ES-I3 (cell line): ENCODE measurements around the gene UBR4.

Experiments
- H3K36me3 ChIP-seq: 2 replicates; pipeline ENCODE4 v1.6.1; 2013; ENCODE audit warnings: mild to moderate bottlenecking, low read length, control low read depth, moderate library complexity; ENCODE audit not compliant: insufficient read depth
- H3K4me1 ChIP-seq: 2 replicates; pipeline ENCODE4 v1.6.1; 2013; ENCODE audit warnings: mild to moderate bottlenecking, control low read depth, low read length; ENCODE audit not compliant: insufficient read depth
- H3K9ac ChIP-seq: 2 replicates; pipeline ENCODE4 v1.6.1; 2013; ENCODE audit warnings: low read depth, mild to moderate bottlenecking, low read length, moderate library complexity
- H3K9me3 ChIP-seq: 2 replicates; pipeline ENCODE4 v1.6.1; 2013; ENCODE audit warnings: mild to moderate bottlenecking, low read length, moderate library complexity; ENCODE audit not compliant: control insufficient read depth, insufficient read depth

Gene UBR4

DNA sequence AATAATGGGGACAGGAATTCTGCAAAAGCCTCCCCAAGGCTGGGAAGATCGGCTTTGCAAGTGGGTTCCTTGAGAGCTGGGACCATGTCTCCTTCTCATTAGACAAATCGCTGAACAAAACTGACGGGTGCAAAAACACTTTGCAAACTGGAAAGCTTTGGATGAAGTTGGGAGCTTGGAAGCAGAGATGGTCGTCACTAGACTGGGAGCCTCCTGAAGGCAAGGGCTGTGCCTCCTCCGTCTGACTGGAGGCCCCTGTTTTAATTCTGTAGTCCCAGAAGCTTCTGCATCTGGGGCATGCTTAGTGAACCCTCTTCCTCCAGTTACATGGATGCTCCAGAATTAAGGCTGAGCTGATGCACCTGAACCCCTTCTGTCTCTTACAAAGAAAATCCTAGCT is 171.3 kb downstream of the UBR4 start:
- Histone ChIP-seq H3K36me3 (no peaks in the 10 kb centered on the region), H3K9ac (no peak overlapping the region), H3K4me1 (peaks cover 1% of the 10 kb centered on the region; the same call in 1 of the 2 replicates), H3K9me3 (no peaks in the 10 kb centered on the region)

DNA sequence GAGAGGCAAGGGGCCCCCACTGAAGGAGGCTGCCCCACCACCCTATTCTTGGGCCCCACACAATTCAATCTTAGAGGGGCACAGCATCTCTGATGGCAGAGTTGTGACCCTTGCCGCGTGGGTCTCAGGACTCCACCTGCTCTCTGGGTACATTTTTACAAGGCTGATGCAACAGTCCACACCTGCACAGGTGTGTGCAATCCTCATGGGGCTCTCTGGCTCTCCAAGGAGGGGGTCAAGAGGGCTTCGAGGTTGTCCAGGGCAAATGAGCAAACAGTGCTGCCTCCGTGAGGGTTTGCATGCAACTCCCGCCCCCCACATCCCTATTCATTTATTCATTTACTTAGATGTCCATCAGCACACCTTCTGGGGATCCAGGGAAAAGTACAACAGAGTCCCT is 172.0 kb downstream of the UBR4 start:
- H3K4me1 ChIP-seq = peaks cover 4% of the 10 kb centered on the region; the same call in 1 of the 2 replicates

DNA sequence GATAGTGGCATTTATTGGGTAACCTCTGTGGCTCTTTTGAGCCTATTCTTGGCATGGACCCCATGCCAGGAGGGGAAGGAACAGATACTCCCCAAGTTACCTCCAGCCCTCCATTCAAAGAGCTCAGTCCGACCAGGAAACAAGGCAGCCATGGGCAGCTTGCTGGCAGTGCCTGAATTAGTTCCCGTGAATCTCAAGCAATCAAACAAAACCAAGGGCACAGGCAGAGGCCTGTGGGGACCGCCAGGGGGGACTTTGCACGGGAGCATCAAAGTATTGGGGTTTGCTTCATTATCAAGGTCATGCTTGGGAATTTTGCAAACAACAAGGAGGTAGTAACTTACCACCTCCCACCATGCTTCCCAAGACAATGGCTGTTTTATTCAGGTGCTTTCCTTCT is 172.4 kb downstream of the UBR4 start:
- H3K4me1 ChIP-seq = peaks cover 4% of the 10 kb centered on the region; the same call in 1 of the 2 replicates
- H3K9me3 ChIP-seq = no peaks in the 10 kb centered on the region
- no peaks in the 10 kb centered on the region for H3K36me3 ChIP-seq
- no peak overlapping the region for H3K9ac ChIP-seq

More for the DNA sequence above, 172.0 kb downstream of the UBR4 start:
- H3K36me3 ChIP-seq = no peaks in the 10 kb centered on the region
- H3K9ac ChIP-seq = no peak overlapping the region
- H3K9me3 ChIP-seq = no peaks in the 10 kb centered on the region

GRCh38 chr1:19036813-19037605 is 173.1 kb downstream of the UBR4 start:
- Histone ChIP-seq H3K36me3 (no peaks in the 10 kb centered on the region), H3K9me3 (no peaks in the 10 kb centered on the region), H3K9ac (no peak overlapping the region), H3K4me1 (peaks cover 8% of the 10 kb centered on the region; the same call in 1 of the 2 replicates)

DNA sequence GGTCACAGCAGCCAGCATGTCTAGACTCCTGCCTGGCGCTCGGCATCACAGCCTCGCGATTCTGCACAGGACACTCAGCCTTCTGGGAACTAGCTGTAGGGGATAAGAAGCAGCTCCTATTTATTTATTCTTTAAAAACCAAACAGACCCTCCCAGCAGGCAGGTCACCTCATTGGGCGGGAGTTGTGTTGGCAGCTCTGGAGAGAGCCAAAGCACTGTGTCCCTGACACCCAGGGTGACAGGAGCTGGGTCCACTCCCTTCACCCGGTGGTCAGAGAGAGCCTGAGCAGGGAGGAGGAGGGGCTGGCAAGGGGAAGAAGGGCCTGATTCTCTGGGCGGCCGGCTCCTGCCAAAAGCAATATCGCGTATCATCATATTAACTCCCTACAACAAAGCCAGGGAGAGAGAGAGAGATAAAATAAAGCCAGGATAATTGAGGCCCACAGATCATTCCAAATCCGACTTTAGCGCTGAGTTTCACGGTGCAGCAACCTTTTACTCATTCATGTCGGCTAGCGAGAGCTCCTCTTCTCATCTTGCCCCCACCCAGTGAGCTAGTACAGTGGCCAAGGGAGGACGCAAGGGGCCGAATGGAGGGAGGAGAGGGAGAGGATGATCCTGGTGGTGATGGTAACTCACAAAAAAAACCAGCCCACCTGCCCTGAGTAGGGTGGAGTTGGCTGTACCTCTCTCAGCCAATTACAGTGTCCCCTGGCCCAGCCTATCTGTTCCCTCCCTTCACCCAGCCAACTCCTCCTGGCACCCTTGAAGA is 173.8 kb downstream of the UBR4 start:
- no peaks in the 10 kb centered on the region for H3K36me3 ChIP-seq
- peaks cover 8% of the 10 kb centered on the region; the same call in 1 of the 2 replicates for H3K4me1 ChIP-seq
- no peak overlapping the region for H3K9ac ChIP-seq
- no peaks in the 10 kb centered on the region for H3K9me3 ChIP-seq

- Histone ChIP-seq H3K4me1 (peaks cover 8% of the 10 kb centered on the region; the same call in 1 of the 2 replicates), H3K36me3 (no peaks in the 10 kb centered on the region), H3K9ac (no peak overlapping the region), H3K9me3 (no peaks in the 10 kb centered on the region)
Measured at GRCh38 chr1:19035377-19036040, 174.6 kb downstream of the UBR4 start.

DNA sequence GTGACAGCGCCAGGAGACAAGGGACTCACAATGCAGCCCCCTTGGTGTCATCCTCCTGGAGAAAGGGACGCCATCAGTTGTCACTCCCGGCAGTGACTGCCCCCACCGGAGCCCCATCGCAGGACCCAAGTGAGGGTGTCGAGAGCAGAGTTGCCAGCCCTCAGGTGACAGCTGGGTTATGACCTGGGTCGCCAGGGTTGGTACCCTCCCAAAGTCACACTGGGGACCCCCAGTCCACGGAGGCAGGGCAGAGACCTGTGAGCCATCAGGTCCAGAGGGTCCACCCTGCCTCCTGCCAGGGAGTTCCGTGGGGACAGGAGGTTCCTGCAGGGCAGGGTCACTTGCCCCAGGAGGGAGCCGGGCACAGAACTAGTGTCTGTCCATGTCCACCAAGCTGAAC is 175.3 kb downstream of the UBR4 start:
- Histone ChIP-seq H3K4me1 (peaks cover 8% of the 10 kb centered on the region; the same call in 1 of the 2 replicates), H3K36me3 (no peaks in the 10 kb centered on the region), H3K9me3 (no peaks in the 10 kb centered on the region), H3K9ac (no peak overlapping the region)

DNA sequence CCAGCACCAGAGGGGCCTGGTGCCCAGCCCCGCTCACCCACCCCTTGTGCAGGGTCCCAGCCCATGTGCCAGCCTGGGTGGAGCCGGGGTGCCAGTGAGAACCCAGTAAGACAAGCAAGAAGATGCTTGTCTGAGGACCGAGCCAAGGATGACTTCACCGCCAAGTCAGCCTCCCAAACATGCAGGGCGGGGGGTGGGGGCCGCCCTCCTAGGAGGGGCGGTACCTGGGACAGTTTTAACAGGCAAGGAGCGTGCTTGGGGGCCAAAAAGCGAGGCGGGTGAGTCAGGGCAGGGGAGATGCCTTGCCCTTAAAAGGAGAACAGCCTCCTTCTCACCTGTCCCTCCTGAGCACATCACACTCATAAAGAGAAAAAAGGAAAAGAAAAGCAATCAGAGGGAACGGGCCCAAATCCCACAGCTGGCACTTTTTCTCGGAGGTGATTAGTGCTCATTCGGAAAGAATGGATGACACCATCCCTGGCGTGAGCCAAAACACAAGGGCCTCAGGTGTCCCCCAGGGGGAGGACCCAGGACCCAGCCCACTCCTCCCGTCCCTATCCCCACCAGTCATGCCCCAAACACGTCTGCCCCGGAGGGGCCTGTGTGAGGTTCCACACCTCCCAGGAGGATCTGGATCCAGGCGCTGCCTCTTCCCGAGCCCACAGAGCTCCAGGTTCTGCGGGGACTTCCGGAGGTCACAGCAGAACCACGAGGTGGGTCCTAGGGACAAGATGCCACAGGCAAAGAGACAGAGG is 176.0 kb downstream of the UBR4 start:
- peaks cover 8% of the 10 kb centered on the region; the same call in 1 of the 2 replicates for H3K4me1 ChIP-seq
- H3K9me3 ChIP-seq = no peaks in the 10 kb centered on the region
- no peak overlapping the region for H3K9ac ChIP-seq
- no peaks in the 10 kb centered on the region for H3K36me3 ChIP-seq

DNA sequence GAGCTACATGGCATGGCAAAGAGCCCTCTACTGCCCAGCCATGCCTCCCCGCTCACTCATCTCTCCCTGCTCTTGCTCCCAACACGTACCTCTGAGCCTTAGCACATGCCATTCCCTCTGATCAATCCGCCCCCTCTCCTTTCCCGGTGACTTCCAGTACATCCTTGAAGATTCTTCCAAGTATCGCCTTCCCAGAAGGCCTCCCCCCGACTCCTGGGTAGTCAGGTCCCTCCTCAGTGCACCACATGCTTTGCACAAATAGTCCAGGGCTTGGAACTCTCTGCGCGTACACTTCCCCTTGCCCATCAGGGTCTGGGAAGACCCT is 176.6 kb downstream of the UBR4 start:
- Histone ChIP-seq H3K9me3 (no peaks in the 10 kb centered on the region), H3K4me1 (peaks cover 12% of the 10 kb centered on the region; the same call in 1 of the 2 replicates), H3K9ac (no peak overlapping the region), H3K36me3 (no peaks in the 10 kb centered on the region)

DNA sequence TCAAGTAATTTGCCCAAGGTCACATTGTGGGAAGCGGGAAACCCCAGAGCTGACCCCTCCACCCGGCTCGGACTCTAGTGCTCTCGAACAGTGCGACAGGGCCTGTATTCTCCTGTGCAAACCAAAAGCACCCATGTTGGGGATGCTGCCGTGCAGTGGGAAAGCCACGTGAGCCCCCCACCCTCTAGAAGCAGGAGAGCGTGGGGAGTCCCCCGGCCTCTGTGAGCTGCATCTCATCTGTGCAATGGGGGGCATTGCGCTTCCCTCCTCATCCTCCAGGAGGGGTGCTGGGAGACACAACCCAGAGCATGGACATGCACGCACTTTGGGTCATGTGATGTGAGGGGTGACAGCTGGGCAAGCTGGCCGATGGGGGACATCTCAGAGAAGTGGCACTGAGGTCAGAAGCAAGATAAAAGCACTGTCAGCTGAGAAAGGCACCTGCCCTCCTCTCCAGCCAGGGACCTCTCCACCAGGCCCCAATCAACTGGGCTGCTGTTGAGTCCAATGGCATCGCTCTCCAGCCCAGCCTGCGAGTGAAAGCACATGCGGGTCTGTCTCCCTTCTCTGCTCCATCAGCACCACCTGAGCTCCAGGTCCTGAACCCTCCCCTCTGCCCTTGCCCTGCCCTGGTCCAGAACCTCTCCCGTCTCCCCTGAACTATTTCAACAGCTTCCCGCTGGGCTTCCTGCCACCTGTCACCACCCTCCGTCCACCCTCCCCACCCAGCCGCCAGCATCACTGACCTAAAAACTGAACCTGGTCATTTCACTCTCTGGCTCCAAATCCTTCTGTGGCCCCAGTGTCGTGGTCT is 177.2 kb downstream of the UBR4 start:
- Histone ChIP-seq H3K9me3 (no peaks in the 10 kb centered on the region), H3K36me3 (no peaks in the 10 kb centered on the region), H3K9ac (no peak overlapping the region), H3K4me1 (peaks cover 18% of the 10 kb centered on the region)

- no peak overlapping the region for H3K9ac ChIP-seq
- no peaks in the 10 kb centered on the region for H3K36me3 ChIP-seq
- H3K9me3 ChIP-seq = no peaks in the 10 kb centered on the region
- H3K4me1 ChIP-seq = peaks cover 20% of the 10 kb centered on the region
Measured at GRCh38 chr1:19032413-19032695, 177.7 kb downstream of the UBR4 start.

DNA sequence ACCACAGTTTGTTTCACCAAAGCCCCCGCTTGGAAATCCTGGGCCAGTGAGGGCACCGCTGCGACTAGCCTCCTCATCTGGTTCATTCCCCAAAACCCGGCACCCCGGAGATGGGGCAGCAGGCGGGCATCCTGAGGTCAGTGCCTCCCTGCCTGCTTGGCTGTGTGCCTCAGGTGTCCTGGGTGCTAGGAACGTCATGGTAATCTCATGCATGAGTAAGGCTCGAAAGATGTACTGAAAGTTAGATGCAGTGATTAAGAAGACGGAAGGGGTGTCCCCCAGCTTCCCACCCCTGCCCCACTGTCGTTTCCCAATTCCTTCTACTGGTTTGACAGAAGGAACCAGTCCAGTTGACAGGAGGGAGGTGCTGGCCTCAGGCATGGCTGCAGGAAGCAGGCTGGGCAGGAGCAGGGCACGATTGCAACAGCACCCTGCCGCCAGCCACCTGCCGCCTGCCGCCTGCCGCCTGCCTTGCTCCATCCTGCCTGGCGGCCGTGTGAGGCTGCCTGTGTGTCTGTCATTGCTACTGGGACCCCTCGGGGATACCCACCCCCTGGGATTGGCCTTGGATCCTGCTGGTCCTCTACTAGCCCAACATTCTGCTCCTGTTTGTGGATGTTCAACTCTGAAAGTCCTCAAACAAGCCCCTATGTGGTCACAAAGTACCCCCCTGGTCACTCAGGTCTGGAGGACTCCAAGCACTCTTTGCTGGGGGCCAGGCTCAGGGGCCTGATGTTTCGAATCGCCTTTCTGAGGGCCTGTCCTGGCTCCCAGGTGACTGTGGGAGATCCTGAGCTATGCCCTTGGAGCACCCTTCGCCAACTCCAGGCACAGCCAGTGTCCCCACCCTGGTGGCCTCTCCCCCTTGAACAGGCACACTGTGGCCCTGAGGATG is 180.6 kb downstream of the UBR4 start:
- Histone ChIP-seq H3K4me1 (peaks cover 20% of the 10 kb centered on the region), H3K36me3 (no peaks in the 10 kb centered on the region), H3K9ac (no peak overlapping the region), H3K9me3 (no peaks in the 10 kb centered on the region)
